ENCODE results near the gene GNAI3.

GRCh38 chr1:109626682-109627408 is 78.4 kb downstream of the GNAI3 start:
- TF ChIP-seq CTCF (conservative IDR thresholded peaks at IDR 0.05; ENCODE audit: low read length), result no peak
- TF ChIP-seq EZH2phosphoT487 (IDR thresholded peaks at IDR 0.05; ENCODE audit: borderline replicate concordance, low read depth, low read length), result no peak

Data from OCI-LY7 (cell line).